ENCODE data around the gene DDX56. TPM values are rescaled to one million over a fixed set of nuclear protein-coding genes. Genes with fewer than 3 reads are reported as not detected.
A peak's percentile ranks its signal among the peaks of the same experiment; 100 is the strongest.

The DDX56 gene
- total and polyA plus RNA-seq, 2 of the 13 experiments (the other 11 are each of a cell fraction or from before 2014, with no cell fraction given), result 82.6 to 120 TPM

DNA sequence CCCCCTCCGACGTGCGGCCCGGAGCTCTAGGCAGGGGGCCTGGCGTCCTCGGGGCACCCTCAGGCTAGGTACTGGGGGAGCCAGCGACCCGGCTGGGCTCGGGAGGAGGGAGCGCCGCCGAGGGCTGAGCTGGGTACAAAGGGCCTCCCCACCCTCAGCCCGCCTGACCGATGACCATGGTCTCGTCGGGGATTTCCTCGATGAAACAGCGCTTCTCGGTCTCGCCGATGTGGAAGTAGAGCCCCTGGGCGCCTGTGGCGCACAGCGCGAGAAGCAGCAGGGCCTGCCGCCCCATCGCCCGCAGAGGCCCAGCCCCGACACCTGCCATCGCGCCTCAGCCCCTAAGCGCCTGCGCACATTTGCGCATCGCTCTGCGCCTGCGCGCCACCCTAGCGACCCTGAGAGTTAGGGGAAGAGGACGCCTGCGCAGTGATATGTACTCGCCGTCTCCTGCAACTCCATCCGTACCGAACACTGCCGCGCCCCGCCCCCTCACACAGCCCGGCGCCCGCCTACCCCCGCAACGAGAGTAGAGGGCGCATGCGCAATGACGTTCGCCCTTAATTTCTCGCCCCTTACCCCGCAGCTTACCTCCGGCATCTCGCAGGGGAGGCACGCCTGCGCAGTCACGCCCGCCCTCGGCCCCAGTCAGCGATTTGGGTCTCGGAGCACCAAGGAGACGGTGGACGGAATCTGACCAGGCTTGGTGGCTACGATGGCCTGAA is 8.3 kb upstream of the DDX56 start, which contains the start of gene TMED4 (continued):
- TF ChIP-seq FOSL1 (CRISPR knock-in tag; IDR thresholded peaks at IDR 0.05; ENCODE audit: borderline replicate concordance) (no peak), MXI1 (IDR thresholded peaks at IDR 0.05; ENCODE audit: borderline replicate concordance, low read depth, low read length) (peak; percentile 36; the same call in 1 of the 3 replicates), ETV5 (CRISPR knock-in tag; IDR thresholded peaks at IDR 0.05; ENCODE audit: borderline replicate concordance) (no peak), ZNF501 (CRISPR knock-in tag; IDR thresholded peaks at IDR 0.05) (peak; percentile 64), ZNF121 (CRISPR knock-in tag; IDR thresholded peaks at IDR 0.05) (no peak), TBL1XR1 (IDR thresholded peaks at IDR 0.05; ENCODE audit: borderline replicate concordance, low read length, partially characterized antibody) (no peak), ZNF577 (CRISPR knock-in tag; IDR thresholded peaks at IDR 0.05; ENCODE audit: borderline replicate concordance, low read depth) (no peak), ZNF510 (CRISPR knock-in tag; IDR thresholded peaks at IDR 0.05; ENCODE audit: low read depth) (peak; percentile 17; the same call in 1 of the 2 replicates), HNF4A (CRISPR knock-in tag; IDR thresholded peaks at IDR 0.05) (no peak; the same call in 1 of the 2 replicates), SSRP1 (CRISPR knock-in tag; IDR thresholded peaks at IDR 0.05) (no peak), ZNF83 (CRISPR knock-in tag; IDR thresholded peaks at IDR 0.05; ENCODE audit: borderline replicate concordance) (no peak), MED8 (CRISPR knock-in tag; IDR thresholded peaks at IDR 0.05; ENCODE audit: insufficient replicate concordance) (no peak)
- TF ChIP-seq, protein P1, sequence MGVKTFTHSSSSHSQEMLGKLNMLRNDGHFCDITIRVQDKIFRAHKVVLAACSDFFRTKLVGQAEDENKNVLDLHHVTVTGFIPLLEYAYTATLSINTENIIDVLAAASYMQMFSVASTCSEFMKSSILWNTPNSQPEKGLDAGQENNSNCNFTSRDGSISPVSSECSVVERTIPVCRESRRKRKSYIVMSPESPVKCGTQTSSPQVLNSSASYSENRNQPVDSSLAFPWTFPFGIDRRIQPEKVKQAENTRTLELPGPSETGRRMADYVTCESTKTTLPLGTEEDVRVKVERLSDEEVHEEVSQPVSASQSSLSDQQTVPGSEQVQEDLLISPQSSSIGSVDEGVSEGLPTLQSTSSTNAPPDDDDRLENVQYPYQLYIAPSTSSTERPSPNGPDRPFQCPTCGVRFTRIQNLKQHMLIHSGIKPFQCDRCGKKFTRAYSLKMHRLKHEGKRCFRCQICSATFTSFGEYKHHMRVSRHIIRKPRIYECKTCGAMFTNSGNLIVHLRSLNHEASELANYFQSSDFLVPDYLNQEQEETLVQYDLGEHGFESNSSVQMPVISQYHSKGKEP (CRISPR knock-in tag; IDR thresholded peaks at IDR 0.05), result no peak
- TF ChIP-seq, protein P2, sequence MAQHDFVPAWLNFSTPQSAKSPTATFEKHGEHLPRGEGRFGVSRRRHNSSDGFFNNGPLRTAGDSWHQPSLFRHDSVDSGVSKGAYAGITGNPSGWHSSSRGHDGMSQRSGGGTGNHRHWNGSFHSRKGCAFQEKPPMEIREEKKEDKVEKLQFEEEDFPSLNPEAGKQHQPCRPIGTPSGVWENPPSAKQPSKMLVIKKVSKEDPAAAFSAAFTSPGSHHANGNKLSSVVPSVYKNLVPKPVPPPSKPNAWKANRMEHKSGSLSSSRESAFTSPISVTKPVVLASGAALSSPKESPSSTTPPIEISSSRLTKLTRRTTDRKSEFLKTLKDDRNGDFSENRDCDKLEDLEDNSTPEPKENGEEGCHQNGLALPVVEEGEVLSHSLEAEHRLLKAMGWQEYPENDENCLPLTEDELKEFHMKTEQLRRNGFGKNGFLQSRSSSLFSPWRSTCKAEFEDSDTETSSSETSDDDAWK (CRISPR knock-in tag; IDR thresholded peaks at IDR 0.05), result no peak
- TF ChIP-seq, protein P3, sequence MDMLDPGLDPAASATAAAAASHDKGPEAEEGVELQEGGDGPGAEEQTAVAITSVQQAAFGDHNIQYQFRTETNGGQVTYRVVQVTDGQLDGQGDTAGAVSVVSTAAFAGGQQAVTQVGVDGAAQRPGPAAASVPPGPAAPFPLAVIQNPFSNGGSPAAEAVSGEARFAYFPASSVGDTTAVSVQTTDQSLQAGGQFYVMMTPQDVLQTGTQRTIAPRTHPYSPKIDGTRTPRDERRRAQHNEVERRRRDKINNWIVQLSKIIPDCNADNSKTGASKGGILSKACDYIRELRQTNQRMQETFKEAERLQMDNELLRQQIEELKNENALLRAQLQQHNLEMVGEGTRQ (IDR thresholded peaks at IDR 0.05; ENCODE audit: low read depth, low read length), result no peak
- TF ChIP-seq, protein P3 (CRISPR knock-in tag; IDR thresholded peaks at IDR 0.05; ENCODE audit: borderline replicate concordance), result no peak; the same call in 1 of the 2 replicates
- TF ChIP-seq, protein P4, sequence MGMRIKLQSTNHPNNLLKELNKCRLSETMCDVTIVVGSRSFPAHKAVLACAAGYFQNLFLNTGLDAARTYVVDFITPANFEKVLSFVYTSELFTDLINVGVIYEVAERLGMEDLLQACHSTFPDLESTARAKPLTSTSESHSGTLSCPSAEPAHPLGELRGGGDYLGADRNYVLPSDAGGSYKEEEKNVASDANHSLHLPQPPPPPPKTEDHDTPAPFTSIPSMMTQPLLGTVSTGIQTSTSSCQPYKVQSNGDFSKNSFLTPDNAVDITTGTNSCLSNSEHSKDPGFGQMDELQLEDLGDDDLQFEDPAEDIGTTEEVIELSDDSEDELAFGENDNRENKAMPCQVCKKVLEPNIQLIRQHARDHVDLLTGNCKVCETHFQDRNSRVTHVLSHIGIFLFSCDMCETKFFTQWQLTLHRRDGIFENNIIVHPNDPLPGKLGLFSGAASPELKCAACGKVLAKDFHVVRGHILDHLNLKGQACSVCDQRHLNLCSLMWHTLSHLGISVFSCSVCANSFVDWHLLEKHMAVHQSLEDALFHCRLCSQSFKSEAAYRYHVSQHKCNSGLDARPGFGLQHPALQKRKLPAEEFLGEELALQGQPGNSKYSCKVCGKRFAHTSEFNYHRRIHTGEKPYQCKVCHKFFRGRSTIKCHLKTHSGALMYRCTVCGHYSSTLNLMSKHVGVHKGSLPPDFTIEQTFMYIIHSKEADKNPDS (CRISPR knock-in tag; IDR thresholded peaks at IDR 0.05), result no peak; the same call in 1 of the 2 replicates
- TF ChIP-seq, protein P5, sequence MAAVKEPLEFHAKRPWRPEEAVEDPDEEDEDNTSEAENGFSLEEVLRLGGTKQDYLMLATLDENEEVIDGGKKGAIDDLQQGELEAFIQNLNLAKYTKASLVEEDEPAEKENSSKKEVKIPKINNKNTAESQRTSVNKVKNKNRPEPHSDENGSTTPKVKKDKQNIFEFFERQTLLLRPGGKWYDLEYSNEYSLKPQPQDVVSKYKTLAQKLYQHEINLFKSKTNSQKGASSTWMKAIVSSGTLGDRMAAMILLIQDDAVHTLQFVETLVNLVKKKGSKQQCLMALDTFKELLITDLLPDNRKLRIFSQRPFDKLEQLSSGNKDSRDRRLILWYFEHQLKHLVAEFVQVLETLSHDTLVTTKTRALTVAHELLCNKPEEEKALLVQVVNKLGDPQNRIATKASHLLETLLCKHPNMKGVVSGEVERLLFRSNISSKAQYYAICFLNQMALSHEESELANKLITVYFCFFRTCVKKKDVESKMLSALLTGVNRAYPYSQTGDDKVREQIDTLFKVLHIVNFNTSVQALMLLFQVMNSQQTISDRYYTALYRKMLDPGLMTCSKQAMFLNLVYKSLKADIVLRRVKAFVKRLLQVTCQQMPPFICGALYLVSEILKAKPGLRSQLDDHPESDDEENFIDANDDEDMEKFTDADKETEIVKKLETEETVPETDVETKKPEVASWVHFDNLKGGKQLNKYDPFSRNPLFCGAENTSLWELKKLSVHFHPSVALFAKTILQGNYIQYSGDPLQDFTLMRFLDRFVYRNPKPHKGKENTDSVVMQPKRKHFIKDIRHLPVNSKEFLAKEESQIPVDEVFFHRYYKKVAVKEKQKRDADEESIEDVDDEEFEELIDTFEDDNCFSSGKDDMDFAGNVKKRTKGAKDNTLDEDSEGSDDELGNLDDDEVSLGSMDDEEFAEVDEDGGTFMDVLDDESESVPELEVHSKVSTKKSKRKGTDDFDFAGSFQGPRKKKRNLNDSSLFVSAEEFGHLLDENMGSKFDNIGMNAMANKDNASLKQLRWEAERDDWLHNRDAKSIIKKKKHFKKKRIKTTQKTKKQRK (IDR thresholded peaks at IDR 0.05; ENCODE audit: low read length), result no peak

Data from HepG2 (cell line).